CD4-positive, alpha-beta T cell treated with Interleukin-15 for 1 hour (primary cell): ENCODE data around the gene SEPTIN3.

Source experiments
- DNase-seq: peaks from one replicate; pipeline ENCODE4 v3.0.0-alpha.2; 2020

The SEPTIN3 gene, protein sequence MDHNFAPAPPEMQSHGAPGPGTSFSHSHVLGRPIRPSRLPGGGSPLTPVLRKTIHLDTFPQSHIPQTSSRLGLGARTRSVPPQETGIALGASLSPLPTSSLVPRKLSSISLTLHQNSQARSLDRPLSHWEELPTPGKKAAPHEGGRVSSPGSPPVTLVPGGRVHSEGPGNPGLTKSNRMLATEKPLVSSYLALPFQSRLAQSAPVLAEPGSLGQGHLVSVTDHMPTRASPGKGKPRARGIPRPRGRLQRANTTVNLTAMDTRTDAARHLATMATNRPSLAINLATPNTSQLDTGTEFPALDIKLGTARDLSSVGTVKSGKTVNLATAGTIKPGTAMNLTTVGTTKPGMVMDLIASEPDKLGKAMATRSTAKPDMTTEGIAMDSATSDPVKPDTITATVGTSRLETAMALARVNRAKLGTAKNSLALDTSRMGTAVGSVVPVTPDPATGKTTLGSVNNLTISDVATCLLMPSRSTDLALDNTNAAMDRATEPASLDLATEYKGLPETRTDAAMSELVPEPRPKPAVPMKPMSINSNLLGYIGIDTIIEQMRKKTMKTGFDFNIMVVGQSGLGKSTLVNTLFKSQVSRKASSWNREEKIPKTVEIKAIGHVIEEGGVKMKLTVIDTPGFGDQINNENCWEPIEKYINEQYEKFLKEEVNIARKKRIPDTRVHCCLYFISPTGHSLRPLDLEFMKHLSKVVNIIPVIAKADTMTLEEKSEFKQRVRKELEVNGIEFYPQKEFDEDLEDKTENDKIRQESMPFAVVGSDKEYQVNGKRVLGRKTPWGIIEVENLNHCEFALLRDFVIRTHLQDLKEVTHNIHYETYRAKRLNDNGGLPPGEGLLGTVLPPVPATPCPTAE

DNA sequence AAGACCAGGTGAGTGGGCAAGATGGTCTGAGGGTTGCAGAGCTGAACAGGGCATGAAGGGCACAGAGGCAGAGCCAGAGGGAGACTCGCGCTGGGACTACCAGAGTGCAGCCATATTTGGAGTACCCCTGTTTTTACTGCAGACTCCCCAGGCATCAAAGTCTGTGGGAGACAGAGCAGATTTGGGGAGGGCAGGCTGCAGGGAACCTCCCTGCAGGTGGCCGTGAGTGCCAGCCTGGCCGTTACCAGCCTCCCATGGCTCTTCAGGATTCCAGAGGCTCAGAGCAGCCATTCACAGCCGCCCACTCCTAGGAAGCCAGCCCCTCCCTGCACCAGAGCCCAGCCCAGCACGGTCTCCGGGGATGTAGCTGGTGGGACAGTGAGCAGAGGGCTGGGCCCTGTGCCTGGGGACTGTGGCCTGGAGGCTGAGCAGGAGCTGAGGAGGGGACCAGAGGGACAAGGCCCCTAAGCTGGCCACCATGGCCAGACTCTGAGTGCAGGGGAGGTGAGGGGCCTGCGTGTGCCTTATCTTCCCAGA lies at the start of gene SEPTIN3:
Gene SEPTIN3, plus strand, starts transcription at position 334 of the 537 bp plus-strand sequence. CDS start 2,050 bp downstream, outside the sequence.
- no peak for DNase-seq

DNA sequence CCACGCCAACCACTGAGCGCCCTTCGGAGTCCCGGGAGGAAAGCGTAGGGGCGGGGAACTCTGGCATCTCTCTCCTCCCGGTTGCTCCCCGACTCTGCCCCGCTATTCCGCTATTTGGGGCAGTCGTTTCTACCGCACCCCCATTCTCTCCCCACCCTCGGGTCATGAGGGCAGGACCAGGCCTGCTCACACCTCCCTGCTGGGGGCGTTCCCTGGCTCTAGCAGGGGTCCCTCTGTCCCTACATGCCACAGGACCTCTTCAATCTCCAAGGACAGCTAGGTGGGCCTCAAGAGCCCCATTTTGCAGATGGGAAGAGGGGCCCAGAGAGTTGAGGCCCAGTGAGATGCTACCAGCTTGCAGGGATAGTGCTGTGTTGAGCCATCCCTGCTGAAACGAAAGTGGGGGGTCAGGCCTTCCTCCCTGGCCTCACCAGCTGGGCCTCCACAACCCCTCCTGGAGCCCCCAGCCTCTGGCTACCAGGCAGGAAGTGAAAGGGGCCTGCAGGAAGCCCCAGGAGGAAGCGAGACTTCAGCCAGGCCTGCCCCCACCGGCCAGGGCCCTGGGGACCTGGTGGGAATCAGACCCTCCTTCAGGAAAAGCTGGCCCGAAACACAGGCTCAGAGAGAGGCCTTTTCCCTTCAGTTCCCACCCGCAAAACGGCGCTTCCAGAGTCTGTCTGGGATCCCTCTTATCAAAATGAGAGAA lies 48.8 kb upstream of the SEPTIN3 start:
- peak; percentile 68 for DNase-seq

DNA sequence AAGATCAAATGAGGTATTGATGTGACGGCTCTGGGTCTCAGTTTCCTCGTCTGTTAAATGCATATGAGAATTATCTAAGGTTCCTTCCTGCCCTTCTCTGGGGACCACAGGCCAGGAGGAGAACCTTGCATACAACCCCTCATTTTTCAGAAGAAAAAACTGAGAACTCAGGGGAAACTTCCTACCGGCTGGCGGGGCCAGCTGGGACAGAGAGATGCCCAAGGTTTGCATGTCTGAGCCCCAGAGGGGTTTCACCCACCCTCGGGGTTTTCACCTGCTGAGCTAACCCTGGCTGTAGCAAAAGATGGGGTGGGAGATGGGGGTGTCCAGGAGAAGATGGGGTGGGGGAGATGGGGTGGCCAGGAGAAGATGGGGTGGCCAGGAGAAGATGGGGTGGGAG lies 46.9 kb upstream of the SEPTIN3 start:
- DNase-seq: no peak

DNA sequence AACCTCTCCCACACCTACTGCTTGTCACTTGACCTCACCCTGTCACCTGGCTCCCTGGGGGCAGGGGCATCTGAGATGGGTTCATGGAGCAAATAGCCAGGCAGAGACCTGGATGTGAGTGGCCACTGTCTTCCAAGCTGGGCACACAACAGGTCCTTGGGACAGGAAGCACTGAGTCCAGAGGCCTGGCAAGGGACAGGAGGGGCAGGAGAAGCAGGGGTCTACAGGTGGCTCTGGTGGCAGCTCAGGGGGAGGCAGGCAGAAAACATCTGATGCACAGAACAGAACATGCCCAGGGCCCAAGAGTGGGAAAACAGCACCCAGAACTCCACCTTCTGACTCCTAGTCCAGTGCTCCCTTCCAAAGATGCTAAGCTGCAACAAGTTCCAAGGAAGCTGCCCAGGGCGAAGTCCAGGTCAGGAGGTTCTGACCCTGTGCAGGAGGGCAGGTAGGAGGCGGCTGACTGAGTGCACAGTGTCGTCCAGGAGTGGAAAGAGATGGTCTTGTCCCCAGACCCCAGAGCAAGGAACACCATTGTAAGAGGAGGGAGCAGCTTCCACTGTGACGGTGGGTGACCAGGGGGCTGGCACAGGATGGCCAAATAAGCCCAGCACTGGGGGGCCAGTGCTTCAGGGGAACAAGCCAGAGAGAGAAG lies 46.2 kb upstream of the SEPTIN3 start:
- DNase-seq: no peak

DNA sequence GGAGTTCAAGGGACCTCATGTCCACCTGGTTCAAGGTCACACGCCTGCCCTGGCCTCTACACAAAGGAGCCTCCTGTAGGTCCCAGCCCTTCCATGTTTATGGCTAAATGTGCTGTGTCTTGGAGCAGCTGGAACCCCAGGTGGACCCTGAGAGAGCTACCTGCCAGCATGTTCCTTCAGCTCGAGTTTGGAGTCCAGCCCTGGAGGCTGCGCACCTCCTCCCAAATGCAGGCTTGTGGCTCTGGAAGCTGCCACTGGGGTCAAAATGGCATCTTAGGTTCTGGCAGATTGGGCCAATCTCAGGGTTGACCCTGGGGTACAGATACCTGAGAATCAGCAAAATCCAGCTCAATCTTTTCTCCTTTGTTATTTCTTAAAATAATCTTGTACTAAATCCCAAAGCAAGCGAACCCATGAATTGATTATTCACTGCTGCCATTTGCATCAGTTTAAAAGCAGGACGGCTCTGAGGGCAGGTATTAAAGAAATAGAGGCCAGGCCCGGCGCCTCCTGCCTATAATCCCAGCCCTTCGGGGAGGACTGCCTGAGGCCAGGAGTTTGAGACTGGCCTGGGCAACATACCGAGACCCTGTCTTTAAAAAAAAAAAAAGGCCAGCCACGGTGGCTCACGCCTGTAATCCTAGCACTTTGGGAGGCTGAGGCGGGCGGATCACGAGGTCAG lies 45.5 kb upstream of the SEPTIN3 start:
- DNase-seq: no peak

DNA sequence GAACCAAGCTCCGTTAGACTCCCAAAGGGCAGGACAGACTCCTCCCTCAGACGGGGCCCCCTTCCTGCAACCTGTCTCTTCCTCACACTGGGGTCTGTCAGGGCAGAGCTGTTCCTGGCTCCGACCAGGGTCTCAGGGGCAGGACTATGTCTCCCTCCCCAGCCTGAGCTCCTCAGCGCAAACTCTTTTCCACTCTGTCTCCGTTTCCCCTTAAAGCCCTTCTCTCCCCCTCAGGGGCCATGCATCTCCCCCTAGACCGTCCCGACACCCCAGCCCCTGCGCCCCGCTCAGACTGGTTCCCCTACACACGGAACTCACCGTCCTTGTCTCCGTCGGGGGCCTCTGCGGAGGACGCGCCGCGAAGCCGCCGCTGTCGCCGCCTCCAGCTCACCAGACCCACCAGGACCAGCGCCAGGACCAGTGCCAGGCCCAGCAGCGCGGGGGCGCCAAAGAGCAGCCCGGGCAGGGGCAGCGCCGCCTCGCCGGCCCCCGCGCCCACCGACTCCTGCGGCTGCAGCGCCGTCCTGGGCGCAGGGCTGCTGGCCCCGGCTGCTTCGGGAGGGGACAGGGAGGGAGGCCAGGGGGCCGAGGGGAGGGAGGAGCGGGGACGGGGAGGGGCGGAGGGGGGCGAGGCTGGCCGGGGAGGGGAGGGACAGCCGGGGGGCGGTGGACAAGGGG lies 43.3 kb upstream of the SEPTIN3 start:
- peak; percentile 78 for DNase-seq

DNA sequence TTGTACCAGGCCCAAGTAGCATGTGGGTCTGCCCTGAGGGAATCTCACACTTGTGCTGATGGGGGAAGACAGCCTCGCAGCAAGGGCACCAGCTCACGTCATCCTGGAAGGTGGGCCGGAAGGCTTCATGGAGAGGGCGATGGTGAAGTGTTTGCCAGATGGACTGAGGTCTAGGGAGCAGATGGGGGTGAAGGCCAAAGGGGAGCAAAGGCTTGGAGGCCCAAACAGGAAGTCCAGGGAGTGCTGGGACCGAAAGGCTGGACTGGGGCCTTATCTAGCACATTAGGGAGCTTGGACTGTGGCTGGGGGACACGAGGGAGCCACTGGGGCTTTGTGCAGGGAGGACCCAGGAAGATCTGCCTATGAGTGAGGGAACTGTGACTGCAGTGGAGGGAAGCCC lies 41.4 kb upstream of the SEPTIN3 start:
- no peak for DNase-seq

DNA sequence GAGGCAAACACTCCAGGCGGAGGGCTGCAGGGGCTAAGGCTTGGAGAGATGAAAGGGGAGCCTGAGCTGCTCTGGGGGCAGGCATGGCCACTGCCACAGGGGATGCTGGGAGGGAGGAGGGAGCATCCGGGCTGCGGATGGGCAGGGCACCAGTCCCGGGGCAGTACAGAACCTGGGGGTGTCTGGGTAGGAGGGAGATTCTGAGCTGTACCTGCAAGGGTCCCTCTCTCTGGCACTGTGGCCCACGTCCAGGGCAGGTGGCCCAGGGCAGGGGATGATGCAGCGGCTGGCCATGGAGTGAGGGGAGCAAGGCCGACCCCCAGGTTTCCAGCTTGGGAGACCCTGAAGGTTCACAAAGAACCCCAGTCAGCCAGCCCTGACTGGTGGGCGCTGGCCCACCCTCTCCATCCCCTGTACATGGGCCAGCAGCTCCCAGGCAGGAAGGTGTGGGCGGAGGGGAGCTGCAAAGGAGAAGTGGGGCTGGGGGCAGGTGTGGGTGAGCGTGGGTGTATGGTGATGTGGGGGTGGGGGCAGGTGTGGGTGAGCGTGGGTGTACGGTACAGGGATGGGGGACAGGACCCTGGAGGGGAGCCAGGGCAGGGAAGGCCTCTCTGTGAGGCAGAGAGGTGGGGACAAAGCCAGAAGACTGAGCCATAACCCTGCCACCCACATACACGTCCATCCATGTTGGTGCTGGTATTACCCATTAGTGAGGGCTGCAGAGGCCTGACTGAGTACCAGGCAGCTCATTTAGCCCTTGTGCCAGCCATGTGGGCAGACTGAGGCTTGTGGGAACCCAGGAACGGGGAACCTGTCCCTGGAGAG lies 40.4 kb upstream of the SEPTIN3 start:
- peak; percentile 68 for DNase-seq

DNA sequence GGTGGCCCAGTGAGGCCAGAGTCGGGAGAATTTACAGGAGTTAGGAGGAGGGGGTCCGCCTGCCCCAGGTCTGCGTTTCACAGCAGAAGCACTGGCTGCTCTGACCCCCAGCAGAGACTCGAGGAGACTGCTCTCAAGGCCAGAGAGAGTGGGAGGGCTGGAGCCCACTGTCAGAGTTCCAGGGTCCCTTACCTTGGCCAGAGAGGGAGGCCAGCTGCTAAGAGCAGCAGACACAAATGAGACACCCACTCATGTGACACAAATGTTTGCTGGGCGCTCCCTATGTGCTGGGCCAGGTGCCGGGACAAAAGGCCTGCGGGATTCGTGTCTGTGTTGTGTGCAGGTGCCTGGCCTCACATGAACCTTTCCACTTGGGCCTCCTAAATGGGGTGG lies 39.8 kb upstream of the SEPTIN3 start:
- no peak for DNase-seq

DNA sequence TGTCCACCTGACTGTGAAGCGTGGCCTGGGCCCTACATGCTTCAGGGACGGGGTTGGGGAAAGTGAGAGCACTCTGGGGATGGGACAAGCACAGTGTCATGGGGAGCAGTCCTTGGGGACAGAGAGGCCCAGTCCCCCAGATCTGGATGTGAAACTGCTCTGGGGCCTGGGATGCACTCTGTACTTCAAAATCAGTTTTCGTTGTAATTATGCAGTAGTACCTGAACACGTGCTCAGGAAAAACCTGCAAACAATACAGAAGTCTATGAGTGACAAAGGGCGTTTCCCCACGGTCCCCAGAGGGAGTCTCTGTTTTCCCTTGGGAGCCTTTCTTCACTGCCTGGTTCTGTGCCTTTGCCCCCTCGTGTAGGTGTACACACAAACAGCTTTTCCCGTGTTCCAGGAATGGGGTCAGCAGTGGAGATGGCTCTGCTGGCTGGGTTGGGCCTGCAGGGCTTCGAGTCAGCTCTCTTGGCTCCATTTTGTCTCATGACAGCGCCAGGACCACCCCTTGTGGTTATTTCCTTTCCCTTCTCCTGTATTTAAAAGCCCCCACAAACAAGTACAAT lies 37.5 kb upstream of the SEPTIN3 start:
- DNase-seq: peak; percentile 62

DNA sequence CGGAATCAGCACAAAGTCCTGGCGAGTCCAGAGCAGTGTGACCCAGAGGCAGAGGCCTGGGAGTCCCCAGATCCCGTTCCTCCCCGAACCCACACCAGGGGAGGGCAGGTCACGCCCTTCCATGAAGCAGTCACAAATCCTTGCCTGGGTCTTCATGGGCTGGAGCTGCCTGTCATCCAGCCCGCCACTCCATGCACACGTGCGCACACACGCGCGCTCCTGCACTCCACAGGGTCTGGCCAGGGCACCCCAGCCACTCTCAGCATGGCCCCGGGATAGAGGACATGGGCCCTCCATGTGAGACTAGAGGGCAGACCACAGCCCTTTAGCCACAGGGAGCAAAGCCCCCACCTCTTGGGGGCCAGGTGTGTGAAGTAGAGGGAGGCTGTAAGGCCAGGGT lies 36.9 kb upstream of the SEPTIN3 start:
- no peak for DNase-seq

DNA sequence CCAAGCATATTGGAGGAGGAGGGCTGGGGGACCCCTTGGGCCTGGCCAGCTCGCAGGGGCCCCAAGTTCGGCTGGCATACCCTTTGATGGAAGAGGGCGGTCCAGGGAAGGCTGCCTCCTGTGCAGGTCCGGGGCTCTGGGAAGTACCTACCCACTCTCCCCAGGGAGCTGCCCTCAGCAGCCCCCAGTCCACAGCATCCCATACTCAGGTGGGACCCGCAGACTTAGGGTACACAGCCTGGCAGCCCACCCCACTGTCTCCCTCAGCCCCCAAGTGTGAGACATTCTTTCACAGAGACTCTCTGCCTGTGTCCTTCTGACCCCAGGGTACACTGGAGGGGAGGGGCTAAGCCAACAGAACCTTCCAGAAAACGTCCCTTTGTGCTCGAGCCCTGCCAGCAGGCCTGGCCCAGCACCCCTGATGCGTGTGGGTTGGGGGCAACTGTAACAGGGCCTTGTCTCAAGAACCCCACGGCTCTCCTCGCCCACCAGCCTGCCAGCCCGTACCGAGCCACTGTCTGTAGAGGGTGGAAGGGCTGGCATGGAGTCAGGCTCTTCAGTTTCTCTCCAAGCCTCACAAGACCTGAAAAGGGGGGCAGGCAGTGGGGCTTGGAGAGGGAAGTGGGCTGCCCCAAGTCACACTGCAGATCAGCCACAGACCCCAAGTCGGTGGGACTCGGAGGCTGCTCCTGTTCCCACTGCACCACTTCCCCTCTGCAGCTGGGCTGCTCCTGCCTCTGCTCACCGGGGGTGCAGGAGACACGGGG lies 35.6 kb upstream of the SEPTIN3 start:
- no peak for DNase-seq

DNA sequence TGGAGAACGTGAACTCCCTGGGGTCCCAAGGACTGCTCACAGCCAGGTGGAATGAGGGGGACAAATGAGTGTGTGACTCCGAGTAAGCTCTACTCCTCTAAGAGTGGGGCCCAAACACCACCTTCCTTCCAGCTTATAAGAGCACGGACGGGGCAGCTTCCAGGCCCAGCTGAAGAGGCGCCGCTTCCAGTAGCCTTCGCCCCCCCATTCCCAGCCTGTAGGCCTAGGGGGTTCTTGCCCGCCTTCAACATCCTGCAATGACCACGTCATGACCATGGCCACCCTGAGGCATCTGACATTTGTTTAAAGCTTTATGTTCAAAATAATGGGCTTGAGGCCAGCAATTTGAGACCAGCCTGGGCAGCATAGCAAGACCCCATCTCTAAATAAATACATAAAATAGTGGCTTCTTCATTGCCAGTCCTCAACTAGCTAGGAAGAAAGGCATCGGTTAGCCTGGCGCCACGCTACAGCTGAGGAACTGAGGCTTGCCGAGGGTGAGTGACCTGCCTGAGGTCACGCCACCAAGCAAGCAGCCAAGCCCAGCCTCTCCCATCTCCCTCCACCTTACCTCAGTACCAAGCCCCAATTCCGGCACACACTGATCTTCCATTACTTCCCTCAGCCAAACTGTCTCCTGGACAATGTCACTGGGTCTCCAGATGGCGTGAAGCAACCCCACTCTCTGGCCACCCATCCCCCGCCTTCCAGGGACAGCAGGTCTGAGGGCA lies 34.8 kb upstream of the SEPTIN3 start:
- no peak for DNase-seq

DNA sequence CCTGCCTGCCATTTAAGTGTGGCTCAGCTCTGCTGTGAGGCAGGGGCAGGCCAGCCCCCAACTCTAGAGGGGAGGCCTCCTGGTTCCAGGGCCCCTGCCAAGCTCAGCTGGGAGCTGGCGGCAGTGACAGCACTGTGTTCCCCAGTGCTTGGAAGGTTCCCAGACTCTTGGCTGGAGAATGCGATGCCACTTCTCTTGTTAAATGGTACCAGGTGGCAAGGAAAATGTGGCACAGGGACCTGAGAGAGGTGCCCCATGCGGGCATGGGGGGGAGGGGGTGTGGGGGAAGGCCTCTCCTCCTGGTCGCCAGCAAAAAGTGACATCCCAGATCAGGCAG lies 34.3 kb upstream of the SEPTIN3 start:
- no peak for DNase-seq

DNA sequence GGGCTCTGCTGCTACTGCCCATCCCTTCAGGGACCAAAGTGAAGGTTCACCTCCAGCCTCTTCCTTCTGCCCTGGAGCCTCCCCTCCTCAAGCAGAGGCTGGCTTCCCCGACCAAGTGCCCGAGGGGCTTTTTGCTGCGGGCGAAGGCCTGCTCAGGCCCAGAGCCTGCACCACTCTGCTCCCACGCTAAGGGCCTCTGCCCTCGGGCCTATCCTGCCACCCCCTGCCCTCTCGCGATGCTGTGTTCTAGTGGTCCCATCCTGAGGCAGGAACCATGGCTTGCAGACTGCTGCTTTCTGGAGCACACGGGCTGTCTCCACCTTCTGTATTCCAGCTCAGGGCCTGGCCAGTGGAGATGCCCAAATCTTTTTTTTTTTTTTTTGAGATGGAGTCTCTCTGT lies 33.7 kb upstream of the SEPTIN3 start:
- no peak for DNase-seq

DNA sequence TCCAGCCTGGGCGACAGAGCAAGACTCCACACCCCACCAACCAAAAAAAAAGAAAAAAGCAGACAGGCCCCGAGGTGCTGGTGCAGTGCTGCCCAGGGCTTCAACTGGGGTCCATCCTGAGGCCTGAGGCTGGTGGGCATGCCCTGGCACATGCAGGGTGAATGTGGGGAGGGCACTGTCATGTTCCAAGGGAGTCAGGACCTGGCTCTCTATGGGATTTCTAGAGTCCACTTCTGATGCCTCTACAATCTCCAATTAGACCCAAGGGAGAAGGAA lies 32.4 kb upstream of the SEPTIN3 start:
- no peak for DNase-seq

DNA sequence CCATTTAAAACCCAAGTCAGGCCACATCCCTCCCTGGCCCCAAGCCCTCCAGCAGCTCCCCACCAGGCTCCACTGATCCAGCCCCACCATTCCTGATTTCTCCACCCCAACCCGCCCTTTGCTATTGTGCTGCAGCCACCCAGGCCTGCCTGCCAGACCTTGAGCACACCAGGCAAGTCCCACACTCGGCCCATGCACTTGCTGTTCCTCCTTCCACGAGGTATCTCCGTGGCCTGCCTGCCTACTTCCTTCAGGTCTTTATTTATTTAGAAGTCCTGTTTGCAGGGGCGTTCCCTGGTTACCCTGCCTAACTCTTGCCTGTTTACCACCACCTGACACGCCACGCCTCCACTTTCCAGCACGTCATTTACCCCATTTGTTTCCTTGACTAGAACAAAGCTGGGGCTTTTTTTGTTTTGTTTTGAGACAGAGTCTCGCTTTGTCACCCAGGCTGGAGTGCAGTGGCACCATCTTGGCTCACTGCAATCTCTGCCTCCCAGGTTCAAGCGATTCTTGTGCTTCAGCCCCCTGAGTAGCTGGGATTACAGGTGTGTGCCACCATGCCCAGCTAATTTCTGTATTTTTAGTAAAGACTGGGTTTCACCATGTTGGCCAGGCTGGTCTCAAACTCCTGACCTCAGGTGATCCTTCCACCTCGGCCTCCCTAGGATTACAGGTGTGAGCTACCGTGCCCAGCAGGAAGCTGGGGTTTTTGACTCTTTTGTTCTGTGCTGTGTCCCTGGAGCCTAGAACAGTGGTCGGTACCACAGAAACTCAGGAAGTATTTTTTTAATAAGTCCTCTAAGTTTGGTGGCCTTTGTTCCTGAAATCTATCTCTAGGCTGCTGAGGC lies 29.0 kb upstream of the SEPTIN3 start:
- DNase-seq: peak; percentile 97
